Stimulated activated CD8-positive, alpha-beta memory T cell treated with anti-CD3 and anti-CD28 coated beads, Interleukin-12 subunit alpha, Interleukin-12 subunit beta, amount 100 ng/mL, for 4 hours (primary cell): ENCODE measurements around the gene RIN3.

Experiments
- DNase-seq: peaks from one replicate; pipeline ENCODE4 v3.0.0-alpha.2; 2020; ENCODE audit warnings: low read depth

Gene RIN3

GRCh38 chr14:92575061-92575747, 61.6 kb downstream of the RIN3 start:
- no peak for DNase-seq

- no peak for DNase-seq
Observed at GRCh38 chr14:92575748-92576303, 62.2 kb downstream of the RIN3 start.

GRCh38 chr14:92577321-92577742, 63.8 kb downstream of the RIN3 start:
- DNase-seq = no peak

DNA sequence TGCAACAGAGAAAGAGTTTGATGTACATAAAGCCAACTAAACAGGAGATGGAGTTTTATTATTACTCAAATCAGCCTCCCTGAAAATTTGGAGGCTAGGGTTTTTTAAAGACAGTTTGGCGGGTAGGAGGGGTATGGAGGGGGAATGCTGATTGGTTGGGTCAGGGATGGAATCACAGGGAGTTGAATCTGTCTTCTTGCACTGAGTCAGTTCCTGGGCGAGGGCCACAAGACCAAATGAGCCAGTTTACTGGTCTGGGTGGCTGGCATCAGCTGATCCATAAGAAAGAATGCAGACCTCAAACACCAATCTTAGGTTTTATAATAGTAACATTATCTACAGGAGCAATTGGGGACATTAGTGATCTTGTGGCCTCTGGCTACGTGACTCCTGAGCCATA, 64.9 kb downstream of the RIN3 start:
- DNase-seq = no peak

DNA sequence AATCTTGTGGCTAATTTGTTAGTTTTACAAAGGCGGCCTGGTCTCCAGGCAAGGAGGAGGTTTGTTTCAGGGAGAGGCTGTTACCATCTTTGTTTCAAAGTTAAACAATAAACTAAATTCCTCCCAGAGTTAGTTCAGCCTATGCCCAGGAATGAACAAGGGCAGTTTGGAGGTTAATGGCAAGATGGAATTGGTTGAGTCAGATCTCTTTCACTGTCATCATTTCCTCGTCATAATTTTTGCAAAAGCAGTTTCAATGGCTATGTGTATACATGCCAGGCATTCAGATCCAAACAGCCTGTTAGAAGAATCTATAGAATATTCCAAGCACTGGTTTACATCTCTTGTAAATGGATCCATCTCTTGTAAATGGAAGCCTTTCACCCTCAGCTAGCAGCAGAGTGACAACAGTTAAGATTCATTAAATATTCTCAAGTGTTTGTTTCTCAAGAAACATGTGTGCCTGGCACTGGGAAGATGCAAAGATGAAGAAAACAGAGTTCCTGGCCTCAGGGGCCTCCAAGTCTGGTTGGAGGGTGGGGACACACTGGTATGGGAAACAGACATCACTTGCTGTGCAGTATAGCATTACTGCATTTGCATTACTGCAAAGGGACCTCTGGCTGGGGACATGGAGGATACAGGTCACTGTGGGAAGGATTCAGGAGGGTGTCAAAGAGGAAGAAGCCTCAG, 65.8 kb downstream of the RIN3 start:
- no peak for DNase-seq

DNA sequence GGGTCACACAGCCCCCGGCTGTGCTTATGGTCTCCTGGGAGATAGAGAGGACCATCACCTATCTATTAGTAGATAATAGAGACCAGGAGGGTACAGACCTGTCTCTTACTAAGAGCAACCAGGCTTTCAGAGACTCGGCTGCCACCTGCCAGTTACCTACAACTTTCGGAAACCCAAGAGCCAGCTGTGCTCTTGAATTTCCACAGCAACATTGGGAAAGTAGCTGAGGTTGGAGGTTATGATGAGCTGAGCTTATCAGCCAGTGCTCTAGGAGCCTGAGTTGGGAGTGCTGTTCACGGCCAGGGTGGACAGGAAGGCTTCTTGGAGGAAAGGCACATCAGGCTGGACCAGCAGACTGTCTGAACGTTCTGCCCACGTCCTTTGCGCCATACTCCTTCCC, 67.6 kb downstream of the RIN3 start:
- DNase-seq = no peak

DNA sequence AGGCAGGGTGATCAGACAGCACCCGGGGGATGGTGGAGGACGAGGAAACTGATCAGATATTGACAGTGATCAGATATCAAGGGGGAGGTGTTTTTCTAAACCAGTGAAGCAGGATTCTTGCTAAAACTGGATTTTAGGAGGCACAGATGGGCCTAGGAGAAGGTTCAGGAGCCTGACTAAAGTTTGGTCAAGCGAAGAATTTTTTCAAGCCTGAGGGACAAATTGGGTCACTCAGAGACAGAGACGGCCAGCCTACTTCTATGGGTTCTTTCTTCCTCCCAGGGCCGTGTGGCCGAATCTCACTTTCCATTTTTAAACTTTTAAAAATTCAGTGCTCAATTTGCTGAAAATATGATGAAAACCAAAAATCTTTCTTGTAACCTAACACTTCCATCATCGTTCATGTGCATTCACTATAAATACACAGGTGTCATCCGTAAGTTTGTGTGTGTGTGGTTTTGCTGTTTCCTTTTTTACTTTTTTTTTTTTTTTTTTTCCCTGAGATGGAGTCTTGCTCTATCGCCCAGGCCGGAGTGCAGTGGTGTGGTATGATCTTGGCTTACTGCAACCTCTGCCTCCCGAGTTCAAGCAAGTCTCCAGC, 68.5 kb downstream of the RIN3 start:
- DNase-seq = no peak

DNA sequence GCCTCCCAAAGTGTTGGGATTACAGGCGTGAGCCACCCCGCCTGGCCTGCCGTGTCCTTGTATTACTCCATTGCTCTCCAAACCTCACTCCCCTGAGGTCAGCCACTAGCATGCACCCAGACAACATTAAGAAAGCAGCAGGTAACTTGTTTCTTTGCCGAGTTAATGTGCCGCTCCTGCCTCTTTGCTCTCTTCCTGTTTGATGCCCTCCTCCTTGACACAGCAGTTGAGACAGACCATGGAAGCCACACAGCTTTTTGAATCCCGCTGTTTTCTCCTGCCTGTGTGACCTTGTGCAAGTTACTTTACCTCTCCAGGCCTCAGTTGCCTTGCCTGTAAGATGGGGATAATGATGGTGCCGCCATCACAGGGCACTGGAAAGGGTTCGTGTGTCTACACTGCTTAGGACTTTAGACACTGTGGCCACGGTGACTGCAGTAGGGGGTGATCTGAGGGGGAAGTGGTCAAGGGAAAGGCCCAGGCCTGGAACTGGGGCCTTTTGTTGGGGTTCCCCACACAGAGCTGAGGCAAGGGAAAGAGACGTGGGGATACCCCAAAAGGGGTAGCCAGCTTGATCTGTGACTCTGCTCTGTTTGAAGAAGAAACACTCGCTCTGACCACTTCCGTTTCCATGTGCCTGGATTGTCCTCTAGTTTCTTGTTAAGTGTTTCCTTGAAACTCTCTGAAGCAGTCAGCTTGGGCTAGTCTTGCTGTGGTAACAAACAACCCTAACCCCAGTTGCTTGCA, 69.3 kb downstream of the RIN3 start:
- DNase-seq = no peak

DNA sequence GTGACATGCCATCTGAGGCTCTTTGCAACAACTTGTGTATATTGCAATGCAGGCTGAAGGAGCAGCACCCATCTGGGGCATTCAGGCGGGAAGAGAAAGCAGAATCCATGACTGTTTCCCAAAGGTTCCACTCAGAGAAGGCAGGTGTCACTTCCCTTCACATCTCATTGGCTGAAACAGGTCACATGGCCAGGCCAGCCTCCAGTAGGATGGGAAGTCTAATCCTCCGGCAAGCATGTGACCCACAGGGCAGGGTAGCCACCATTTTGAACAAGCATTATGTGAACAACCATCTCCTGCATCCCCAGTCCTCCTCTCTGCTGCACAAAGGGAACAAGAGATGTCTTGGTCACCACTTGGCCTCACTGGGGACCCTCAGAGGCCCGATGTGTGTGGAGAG, 70.6 kb downstream of the RIN3 start:
- no peak for DNase-seq

- no peak for DNase-seq
Observed at GRCh38 chr14:92584816-92585215, 71.2 kb downstream of the RIN3 start.

GRCh38 chr14:92585981-92586937, 72.7 kb downstream of the RIN3 start:
- DNase-seq = no peak

- no peak for DNase-seq
Observed at GRCh38 chr14:92586963-92587699, 73.5 kb downstream of the RIN3 start.

DNA sequence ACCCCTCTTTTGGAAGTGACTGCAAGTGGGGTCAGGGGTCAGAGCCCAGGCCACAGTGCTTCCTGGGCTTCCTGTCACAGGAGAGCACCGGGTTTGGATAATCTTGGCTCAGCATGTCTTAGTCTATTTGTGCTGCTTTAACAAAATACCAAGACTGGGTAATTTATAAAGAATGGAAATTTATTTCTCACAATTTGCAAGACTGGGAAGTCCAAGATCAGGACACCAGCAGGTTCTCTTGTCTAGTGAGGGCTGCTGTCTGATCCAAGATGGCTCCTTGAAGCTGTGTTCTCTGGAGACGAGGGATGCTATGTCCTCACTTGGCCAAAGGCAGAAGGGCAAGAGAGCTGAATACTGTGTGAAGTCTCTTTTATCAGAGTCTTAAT, 74.1 kb downstream of the RIN3 start:
- no peak for DNase-seq

- no peak for DNase-seq
Observed at GRCh38 chr14:92589213-92589852, 75.8 kb downstream of the RIN3 start.

- no peak for DNase-seq
Observed at GRCh38 chr14:92590176-92590575, 76.6 kb downstream of the RIN3 start.

GRCh38 chr14:92590941-92591340, 77.4 kb downstream of the RIN3 start:
- DNase-seq = no peak

DNA sequence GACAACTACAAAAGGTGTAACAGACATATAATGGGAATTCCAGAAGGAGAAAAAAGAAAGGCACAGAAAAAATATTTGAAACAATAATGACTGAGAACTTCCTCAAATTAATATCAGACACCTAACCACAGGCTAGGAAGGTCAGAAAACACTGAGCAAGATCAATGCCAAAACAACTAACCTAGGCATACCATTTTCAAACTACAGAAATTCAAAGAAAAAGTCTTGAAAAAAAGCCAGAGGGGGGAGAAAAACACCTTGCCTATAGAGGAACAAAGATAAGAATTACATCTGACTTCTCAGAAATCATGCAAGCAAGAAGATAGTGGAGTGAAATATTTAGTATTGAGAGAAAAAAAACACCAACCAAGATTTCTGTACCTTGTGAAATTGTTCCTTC, 77.8 kb downstream of the RIN3 start:
- no peak for DNase-seq

- no peak for DNase-seq
Observed at GRCh38 chr14:92595267-92595666, 81.7 kb downstream of the RIN3 start.

DNA sequence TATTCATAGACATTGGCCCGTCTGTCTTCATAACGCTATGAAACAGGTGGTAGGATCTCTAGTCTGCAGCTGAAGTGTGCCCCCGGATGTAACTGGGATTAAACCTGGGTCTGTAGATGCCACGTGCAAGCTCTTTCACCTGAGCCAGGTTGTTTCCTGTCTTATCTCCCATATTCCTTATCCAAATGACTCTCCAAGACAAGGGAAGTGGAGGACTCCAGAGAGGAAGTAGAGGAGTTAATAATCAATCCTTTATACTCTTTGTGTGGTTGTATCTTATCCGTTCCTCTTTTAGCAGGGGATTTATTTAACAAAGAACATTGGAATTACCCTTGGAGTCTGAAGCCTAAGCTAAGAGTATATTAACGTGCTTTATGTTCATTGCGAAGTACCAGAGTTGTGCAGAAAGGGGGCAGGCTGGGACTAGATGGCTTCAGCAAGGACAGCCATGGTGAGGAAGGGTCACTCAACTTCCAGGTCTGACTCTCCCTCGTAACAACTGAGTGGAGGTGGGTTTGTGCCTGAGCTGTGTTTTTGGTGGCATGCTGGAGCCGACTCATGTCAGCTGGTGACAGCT, 82.8 kb downstream of the RIN3 start:
- no peak for DNase-seq
